ENCODE data around the gene GALNT7. TPM values are rescaled to one million over a fixed set of nuclear protein-coding genes. Genes with fewer than 3 reads are reported as not detected.

GALNT7 gene
- total RNA-seq, 1 donor from 2014 or later, result 6.1 TPM

DNA sequence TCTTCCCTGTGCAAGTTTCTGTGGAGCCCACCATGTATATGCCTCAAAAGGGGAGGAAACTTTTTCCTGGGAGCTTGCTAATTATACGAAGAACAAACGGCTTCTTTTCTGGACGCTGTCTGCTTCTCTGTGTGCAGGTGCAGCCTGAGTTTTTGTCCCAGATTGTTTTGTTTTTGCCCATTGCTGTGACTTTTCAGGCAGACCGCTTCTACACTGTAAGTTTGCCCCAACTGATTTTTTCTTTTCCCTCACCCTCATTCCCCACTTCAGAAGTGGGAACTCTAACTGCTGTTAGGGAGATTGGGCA, 113.6 kb downstream of the GALNT7 start:
- Histone ChIP-seq H3K27ac (replicated peaks) (no peak overlapping the region), H3K36me3 (peaks cover 4% of the 10 kb centered on the region), H3K9me3 (replicated peaks) (peaks cover 42% of the 10 kb centered on the region), H3K27me3 (ENCODE audit: low read depth) (no peaks in the 10 kb centered on the region), H3K4me1 (no peaks in the 10 kb centered on the region), H3K4me3 (peak overlapping the region; percentile 37)
- TF ChIP-seq, protein P1, sequence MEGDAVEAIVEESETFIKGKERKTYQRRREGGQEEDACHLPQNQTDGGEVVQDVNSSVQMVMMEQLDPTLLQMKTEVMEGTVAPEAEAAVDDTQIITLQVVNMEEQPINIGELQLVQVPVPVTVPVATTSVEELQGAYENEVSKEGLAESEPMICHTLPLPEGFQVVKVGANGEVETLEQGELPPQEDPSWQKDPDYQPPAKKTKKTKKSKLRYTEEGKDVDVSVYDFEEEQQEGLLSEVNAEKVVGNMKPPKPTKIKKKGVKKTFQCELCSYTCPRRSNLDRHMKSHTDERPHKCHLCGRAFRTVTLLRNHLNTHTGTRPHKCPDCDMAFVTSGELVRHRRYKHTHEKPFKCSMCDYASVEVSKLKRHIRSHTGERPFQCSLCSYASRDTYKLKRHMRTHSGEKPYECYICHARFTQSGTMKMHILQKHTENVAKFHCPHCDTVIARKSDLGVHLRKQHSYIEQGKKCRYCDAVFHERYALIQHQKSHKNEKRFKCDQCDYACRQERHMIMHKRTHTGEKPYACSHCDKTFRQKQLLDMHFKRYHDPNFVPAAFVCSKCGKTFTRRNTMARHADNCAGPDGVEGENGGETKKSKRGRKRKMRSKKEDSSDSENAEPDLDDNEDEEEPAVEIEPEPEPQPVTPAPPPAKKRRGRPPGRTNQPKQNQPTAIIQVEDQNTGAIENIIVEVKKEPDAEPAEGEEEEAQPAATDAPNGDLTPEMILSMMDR (IDR thresholded peaks at IDR 0.05; ENCODE audit: borderline replicate concordance), result no peak
- intact Hi-C loops (cut with micrococcal nuclease), result no loop called here
- no peak for DNase-seq

DNA sequence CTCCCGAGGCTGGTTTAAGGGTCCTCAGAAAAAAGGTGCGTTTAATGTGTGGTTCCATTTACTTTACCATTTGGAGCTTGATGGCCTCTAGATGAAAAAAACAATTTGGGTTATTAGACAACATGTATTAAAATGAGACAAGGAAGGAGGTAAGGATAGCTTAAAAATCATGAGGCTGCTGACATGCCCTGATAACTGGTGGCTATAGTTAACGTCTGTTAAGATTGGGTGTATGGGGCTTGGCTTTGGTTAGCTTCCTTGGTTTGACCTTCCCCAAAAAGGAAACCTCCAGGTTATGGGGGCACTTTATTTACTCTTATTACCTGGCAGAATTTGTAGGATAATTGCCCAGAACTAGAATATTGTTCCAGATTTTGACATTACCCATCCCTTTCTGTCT, 114.0 kb downstream of the GALNT7 start:
- H3K9me3 ChIP-seq (replicated peaks), result peaks cover 46% of the 10 kb centered on the region
- no peaks in the 10 kb centered on the region for H3K27me3 ChIP-seq (ENCODE audit: low read depth)
- intact Hi-C loops (cut with micrococcal nuclease), result no loop called here
- no peak overlapping the region for H3K27ac ChIP-seq (replicated peaks)
- no peak for DNase-seq
- H3K4me1 ChIP-seq, result no peaks in the 10 kb centered on the region
- no peak overlapping the region for H3K4me3 ChIP-seq
- H3K36me3 ChIP-seq, result peaks cover 4% of the 10 kb centered on the region
- TF ChIP-seq, protein P1 (IDR thresholded peaks at IDR 0.05; ENCODE audit: borderline replicate concordance), result no peak

DNA sequence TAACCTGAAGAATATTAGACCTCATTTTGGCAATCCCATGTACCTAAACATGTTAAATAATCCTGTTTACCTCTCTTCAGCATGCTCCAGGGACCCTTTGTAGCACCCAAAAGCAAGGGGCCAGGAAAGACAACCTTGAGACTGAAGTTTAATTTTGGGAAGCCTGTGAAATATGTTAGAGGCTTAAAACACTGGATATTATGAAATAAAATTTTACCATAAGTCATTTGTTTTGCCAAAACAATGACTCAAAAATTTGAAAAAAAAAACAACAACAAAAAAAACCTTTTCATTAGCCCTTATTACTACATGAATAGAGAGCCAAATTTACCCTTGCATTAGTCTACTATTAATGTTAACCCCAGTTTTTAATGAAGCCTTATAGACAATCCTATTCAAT, 115.9 kb downstream of the GALNT7 start:
- Histone ChIP-seq H3K9me3 (replicated peaks) (peaks cover 46% of the 10 kb centered on the region), H3K4me1 (peaks cover 6% of the 10 kb centered on the region), H3K4me3 (no peak overlapping the region), H3K27ac (replicated peaks) (no peak overlapping the region), H3K36me3 (peaks cover 4% of the 10 kb centered on the region), H3K27me3 (ENCODE audit: low read depth) (no peaks in the 10 kb centered on the region)
- TF ChIP-seq, protein P1 (IDR thresholded peaks at IDR 0.05; ENCODE audit: borderline replicate concordance), result no peak
- DNase-seq, result no peak
- intact Hi-C loops (cut with micrococcal nuclease), result no loop called here

DNA sequence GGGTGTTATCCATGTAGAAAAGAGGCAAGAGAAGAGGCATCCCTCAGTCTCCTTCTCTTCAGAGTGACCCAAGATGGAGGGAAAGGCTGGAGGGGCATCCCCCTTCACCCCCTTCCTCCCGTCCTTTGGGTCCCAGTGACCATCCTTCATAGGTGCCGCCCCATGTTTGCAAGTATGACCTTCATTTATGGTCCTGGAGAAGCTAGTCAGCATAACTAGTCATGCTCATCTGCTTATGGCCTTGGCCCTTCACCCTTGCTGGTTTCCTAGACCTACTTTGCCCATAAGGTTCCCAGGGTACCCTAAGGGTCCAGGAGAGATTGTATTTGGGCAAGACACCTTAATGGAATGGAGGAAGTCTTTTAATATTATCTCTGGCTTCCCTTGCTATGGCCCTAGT, 118.9 kb downstream of the GALNT7 start:
- Histone ChIP-seq H3K4me3 (no peak overlapping the region), H3K27ac (replicated peaks) (no peak overlapping the region), H3K36me3 (peaks cover 4% of the 10 kb centered on the region), H3K4me1 (peaks cover 6% of the 10 kb centered on the region), H3K9me3 (replicated peaks) (peaks cover 46% of the 10 kb centered on the region), H3K27me3 (ENCODE audit: low read depth) (no peaks in the 10 kb centered on the region)
- DNase-seq, result no peak
- intact Hi-C loops (cut with micrococcal nuclease), result no loop called here
- TF ChIP-seq, protein P1 (IDR thresholded peaks at IDR 0.05; ENCODE audit: borderline replicate concordance), result no peak

DNA sequence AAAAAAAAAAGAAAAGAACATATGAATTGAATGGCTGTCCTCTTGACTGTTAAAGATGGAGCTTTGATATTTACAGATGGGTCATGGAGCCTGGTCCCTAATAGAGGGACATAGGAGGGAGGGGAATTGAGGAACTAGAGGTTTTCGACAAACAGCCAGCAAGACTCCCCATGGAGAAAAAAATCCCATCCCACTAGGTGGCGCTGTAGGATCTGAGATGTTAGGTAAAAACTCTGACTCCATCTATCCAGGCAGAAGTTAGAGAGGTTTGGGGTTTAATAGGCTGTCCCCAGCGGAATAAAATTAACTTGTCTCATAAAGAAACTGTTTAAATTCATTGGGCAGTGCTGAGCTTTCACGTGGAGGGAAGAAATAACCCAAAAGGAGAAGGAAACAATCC, 119.7 kb downstream of the GALNT7 start:
- intact Hi-C loops (cut with micrococcal nuclease), result no loop called here
- H3K4me3 ChIP-seq, result no peak overlapping the region
- H3K27ac ChIP-seq (replicated peaks), result no peak overlapping the region
- TF ChIP-seq, protein P1 (IDR thresholded peaks at IDR 0.05; ENCODE audit: borderline replicate concordance), result peak; percentile 69
- H3K9me3 ChIP-seq (replicated peaks), result peaks cover 43% of the 10 kb centered on the region
- H3K36me3 ChIP-seq, result peaks cover 4% of the 10 kb centered on the region
- H3K27me3 ChIP-seq (ENCODE audit: low read depth), result no peaks in the 10 kb centered on the region
- peak; percentile 34 for DNase-seq
- H3K4me1 ChIP-seq, result peaks cover 6% of the 10 kb centered on the region
